Osteoblast (primary cell): Measurements from ENCODE around the gene FGF14. TPM values are rescaled to one million over a fixed set of nuclear protein-coding genes. Genes with fewer than 3 reads are reported as not detected.

Source experiments
- DNase-seq: peaks from one replicate; pipeline ENCODE4 v3.0.0; 2011; ENCODE audit warnings: low spot score, mixed read lengths; ENCODE audit not compliant: insufficient read length; ENCODE audit errors: missing footprints
- H2AFZ ChIP-seq: 2 replicates; pipeline ENCODE4 v1.6.0; 2011; ENCODE audit warnings: mild to moderate bottlenecking, low read length
- H3K27ac ChIP-seq: 2 replicates; pipeline ENCODE4 v1.5.1; 2011; ENCODE audit warnings: mild to moderate bottlenecking, low read depth, low read length, moderate library complexity
- H3K27me3 ChIP-seq: 2 replicates; pipeline ENCODE4 v1.6.0; 2012; ENCODE audit warnings: mild to moderate bottlenecking, control low read depth, inconsistent platforms, low read length, moderate library complexity; ENCODE audit not compliant: insufficient read depth
- H3K36me3 ChIP-seq: 2 replicates; pipeline ENCODE4 v1.5.1; 2011; ENCODE audit warnings: mild to moderate bottlenecking, low read length, control low read depth, moderate library complexity; ENCODE audit not compliant: insufficient read depth
- H3K4me1 ChIP-seq: 2 replicates; pipeline ENCODE4 v1.5.1; 2011; ENCODE audit warnings: mild to moderate bottlenecking, low read length, control low read depth, moderate library complexity; ENCODE audit not compliant: insufficient read depth
- H3K4me2 ChIP-seq: 2 replicates; pipeline ENCODE4 v1.6.0; 2011; ENCODE audit warnings: mild to moderate bottlenecking, low read length; ENCODE audit not compliant: insufficient read depth
- H3K4me3 ChIP-seq: fragments of 200-600 bp; sonication (generic); 3 replicates; pipeline ENCODE4 v1.5.1; 2012; ENCODE audit warnings: mild to moderate bottlenecking, low read length, inconsistent platforms; ENCODE audit not compliant: insufficient read depth
- H3K79me2 ChIP-seq: 2 replicates; pipeline ENCODE4 v1.6.0; 2012; ENCODE audit warnings: mild to moderate bottlenecking, low read length, control low read depth, inconsistent platforms; ENCODE audit not compliant: insufficient read depth
- H3K9me3 ChIP-seq: 2 replicates; pipeline ENCODE4 v1.5.1; 2011; ENCODE audit warnings: low read depth, low read length, control low read depth
- H4K20me1 ChIP-seq: 2 replicates; pipeline ENCODE4 v1.6.0; 2012; ENCODE audit warnings: mild to moderate bottlenecking, low read length, control low read depth; ENCODE audit not compliant: insufficient read depth
- CTCF ChIP-seq: IDR thresholded peaks from 2 replicates; pipeline ENCODE4 v1.5.1; 2011; ENCODE audit warnings: mild to moderate bottlenecking, low read depth, low read length, moderate library complexity; ENCODE audit errors: extremely low read depth
- total RNA-seq: library from RNA; depleted of rRNA; stranded (reverse); fragments of >200 nt; gene quantifications from 2 replicates; pipeline ENCODE4 v1.2.3, GENCODE V29; 2012

FGF14 gene
- total RNA-seq, 1 donor, result under 0.01 TPM

DNA sequence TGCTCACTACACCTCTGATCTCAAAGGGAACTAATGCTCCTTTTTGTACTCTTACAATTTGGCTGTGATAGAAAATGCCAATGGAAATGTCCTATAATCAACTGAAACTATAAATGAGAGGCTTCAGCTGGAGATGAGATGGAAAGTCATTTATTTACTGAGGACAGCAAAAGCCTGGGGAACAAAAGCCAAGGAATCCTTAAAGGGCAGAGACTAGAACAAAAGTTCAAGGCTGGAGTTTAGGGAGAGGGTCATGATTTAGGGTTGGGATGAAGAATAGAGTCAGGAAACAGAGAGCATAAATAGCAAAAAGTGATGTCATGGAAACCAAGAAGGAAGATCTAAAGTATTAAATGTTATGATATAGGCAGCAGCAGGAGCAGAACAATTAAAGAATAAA, 401.1 kb downstream of the FGF14 start:
- no peaks in the 10 kb centered on the region for H4K20me1 ChIP-seq
- no peaks in the 10 kb centered on the region for H3K4me1 ChIP-seq
- no peaks in the 10 kb centered on the region for H3K36me3 ChIP-seq
- H3K9me3 ChIP-seq, result no peaks in the 10 kb centered on the region
- H3K27me3 ChIP-seq, result no peaks in the 10 kb centered on the region
- H3K27ac ChIP-seq, result no peak overlapping the region
- no peak for TF ChIP-seq CTCF
- DNase-seq, result no peak
- no peak overlapping the region for H2AFZ ChIP-seq
- H3K4me2 ChIP-seq, result no peak overlapping the region
- H3K4me3 ChIP-seq, result no peak overlapping the region
- H3K79me2 ChIP-seq, result no peaks in the 10 kb centered on the region

- H3K4me2 ChIP-seq, result no peak overlapping the region
- no peaks in the 10 kb centered on the region for H3K9me3 ChIP-seq
- H3K4me3 ChIP-seq, result no peak overlapping the region
- DNase-seq, result no peak
- no peaks in the 10 kb centered on the region for H3K36me3 ChIP-seq
- H3K27ac ChIP-seq, result no peak overlapping the region
- no peak for TF ChIP-seq CTCF
- H3K27me3 ChIP-seq, result no peaks in the 10 kb centered on the region
- no peaks in the 10 kb centered on the region for H4K20me1 ChIP-seq
- H3K4me1 ChIP-seq, result no peaks in the 10 kb centered on the region
- no peak overlapping the region for H2AFZ ChIP-seq
- H3K79me2 ChIP-seq, result no peaks in the 10 kb centered on the region
Observed at GRCh38 chr13:101998129-101998528, 403.7 kb downstream of the FGF14 start.

GRCh38 chr13:101996954-101997353, 404.9 kb downstream of the FGF14 start:
- no peak overlapping the region for H3K27ac ChIP-seq
- no peaks in the 10 kb centered on the region for H3K36me3 ChIP-seq
- no peaks in the 10 kb centered on the region for H3K4me1 ChIP-seq
- no peaks in the 10 kb centered on the region for H3K9me3 ChIP-seq
- H3K4me2 ChIP-seq, result no peak overlapping the region
- no peaks in the 10 kb centered on the region for H4K20me1 ChIP-seq
- no peak overlapping the region for H2AFZ ChIP-seq
- H3K27me3 ChIP-seq, result no peaks in the 10 kb centered on the region
- H3K79me2 ChIP-seq, result no peaks in the 10 kb centered on the region
- H3K4me3 ChIP-seq, result no peak overlapping the region
- no peak for TF ChIP-seq CTCF
- DNase-seq, result no peak

DNA sequence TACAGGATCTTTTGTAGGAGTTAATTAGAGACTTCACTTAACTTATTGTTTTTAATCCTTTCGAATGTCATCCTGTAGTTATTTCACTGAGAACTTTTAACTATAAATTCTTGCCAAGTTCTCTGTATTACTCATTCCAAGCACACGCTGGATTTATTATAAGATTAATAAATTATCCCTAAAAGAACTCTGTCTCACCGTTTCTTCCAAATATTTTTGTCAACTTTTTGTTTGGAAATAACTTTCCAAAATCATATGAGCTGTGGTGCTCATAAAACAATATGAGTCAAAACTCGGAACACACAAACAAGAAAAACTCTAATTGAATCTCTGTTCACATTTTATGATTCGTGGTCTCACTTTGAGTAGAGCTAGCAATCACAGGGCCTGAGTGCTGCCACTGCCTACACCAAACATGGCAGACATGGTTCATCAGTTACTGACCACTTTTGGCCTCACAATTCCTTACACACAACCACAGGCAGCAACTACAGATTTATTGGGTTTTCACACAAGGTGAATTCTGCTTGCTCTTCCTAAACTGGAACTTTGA, 412.0 kb downstream of the FGF14 start:
- H3K4me2 ChIP-seq, result no peak overlapping the region
- no peak overlapping the region for H2AFZ ChIP-seq
- DNase-seq, result no peak
- H3K4me3 ChIP-seq, result no peak overlapping the region
- H3K79me2 ChIP-seq, result no peaks in the 10 kb centered on the region
- no peak overlapping the region for H3K27ac ChIP-seq
- H3K4me1 ChIP-seq, result no peaks in the 10 kb centered on the region
- H4K20me1 ChIP-seq, result no peaks in the 10 kb centered on the region
- no peaks in the 10 kb centered on the region for H3K27me3 ChIP-seq
- no peaks in the 10 kb centered on the region for H3K9me3 ChIP-seq
- no peaks in the 10 kb centered on the region for H3K36me3 ChIP-seq
- TF ChIP-seq CTCF, result no peak
